Caco-2 (cell line): ENCODE measurements around the gene JAG2. TPM values are rescaled to one million over a fixed set of nuclear protein-coding genes. Genes with fewer than 3 reads are reported as not detected.

ENCODE experiments used
- Bru-seq: library from RNA; stranded (reverse); fragments of 400-500 nt; gene quantifications from one replicate; lab custom pipeline; 2021; lab: Mats Ljungman, UMichigan
- BruChase-seq, 2 experiments: library from RNA; stranded (reverse); fragments of 400-500 nt; gene quantifications; one replicate each; lab custom pipeline; 2021; lab: Mats Ljungman, UMichigan
- BruUV-seq: library from RNA; stranded (reverse); fragments of 400-500 nt; replicated peaks from 2 replicates; lab custom pipeline; 2021; lab: Mats Ljungman, UMichigan
- CTCF ChIA-PET: fragments of 300-600 bp; sonication (Branson Sonifier 250); formaldehyde crosslinking; loops from one replicate; lab custom pipeline; 2022; ENCODE audit warnings: antibody characterized with exemption; lab: Charles Lee
- POLR2A ChIA-PET: fragments of 300-600 bp; sonication (Branson Sonifier 250); formaldehyde crosslinking; loops from one replicate; lab custom pipeline; 2022; ENCODE audit warnings: antibody characterized with exemption; lab: Charles Lee
- DNase-seq, 2 experiments: peaks; one replicate each; pipeline versions ENCODE4 v3.0.0 to v3.0.0-alpha.2; 2020 to 2022
- H3K27me3 ChIP-seq: replicated peaks from 2 replicates; pipeline ENCODE4 v1.6.0; 2011; ENCODE audit warnings: low read length; ENCODE audit not compliant: control insufficient read depth, insufficient read depth
- H3K36me3 ChIP-seq: 2 replicates; pipeline ENCODE4 v1.5.1; 2011; ENCODE audit warnings: low read length; ENCODE audit not compliant: control insufficient read depth, insufficient read depth
- H3K4me1 ChIP-seq: fragments of 250-450 bp; sonication (Bioruptor Pico); 2 replicates; pipeline ENCODE4 v1.5.1; 2020; ENCODE audit warnings: mild to moderate bottlenecking
- H3K4me3 ChIP-seq: 2 replicates; pipeline ENCODE4 v1.5.1; 2011; ENCODE audit warnings: low read depth, mild to moderate bottlenecking, control low read depth, low read length
- H3K9me3 ChIP-seq: fragments of 250-450 bp; sonication (Bioruptor Pico); 2 replicates; pipeline ENCODE4 v1.5.1; 2020; ENCODE audit warnings: mild to moderate bottlenecking, moderate library complexity
- H3K27ac Mint-ChIP-seq: one replicate; pipeline ENCODE4 v1.8.0; 2022; ENCODE audit warnings: mixed read lengths; ENCODE audit not compliant: unreplicated experiment
- H3K27me3 Mint-ChIP-seq: one replicate; pipeline ENCODE4 v1.8.0; 2022; ENCODE audit warnings: mixed read lengths; ENCODE audit not compliant: insufficient read depth, unreplicated experiment
- H3K36me3 Mint-ChIP-seq: one replicate; pipeline ENCODE4 v1.8.0; 2022; ENCODE audit warnings: mild to moderate bottlenecking, mixed read lengths; ENCODE audit not compliant: insufficient read depth, unreplicated experiment
- H3K4me1 Mint-ChIP-seq: one replicate; pipeline ENCODE4 v1.8.0; 2022; ENCODE audit warnings: low read depth, mixed read lengths; ENCODE audit not compliant: unreplicated experiment
- H3K4me3 Mint-ChIP-seq: one replicate; pipeline ENCODE4 v1.8.0; 2022; ENCODE audit warnings: mild to moderate bottlenecking, moderate library complexity, mixed read lengths; ENCODE audit not compliant: unreplicated experiment
- H3K9me3 Mint-ChIP-seq: one replicate; pipeline ENCODE4 v1.8.0; 2022; ENCODE audit warnings: mixed read lengths; ENCODE audit not compliant: unreplicated experiment
- intact Hi-C: fragments of 100-400 bp; cut with micrococcal nuclease; formaldehyde crosslinking; loops from one replicate; pipeline ENCODE4 v1.10.0; 2022; ENCODE audit not compliant: unreplicated experiment
- long read RNA-seq: library from polyadenylated mRNA; stranded (forward); transcript quantifications from one replicate; pipeline ENCODE4 v2.0.0, GENCODE V29; 2022
- total RNA-seq: library from RNA; stranded (reverse); gene quantifications from 2 replicates; pipeline ENCODE4 v1.2.3, GENCODE V29; 2022
- TF ChIP-seq, protein P1 (sequence below), 2 experiments: fragments of 200-600 bp in 1 of 2; IDR thresholded peaks; 1 replicate in 1 of 2; 2 replicates in 1 of 2; pipeline versions ENCODE4 v1.5.1 to v1.8.0; 2011 to 2022; ENCODE audit warnings: antibody characterized with exemption in 1 of 2, control low read depth in 1 of 2, inconsistent platforms in 1 of 2, low read depth in 1 of 2, low read length in 1 of 2, mild to moderate bottlenecking in 1 of 2, moderate library complexity in 1 of 2; ENCODE audit not compliant: insufficient read depth in 1 of 2, severe bottlenecking in 1 of 2, unreplicated experiment in 1 of 2

The JAG2 gene
- total RNA-seq (34.5 and 43.0 TPM in 2 replicates), Bru-seq, nascent RNA (percentile 40 among the genes with signal in this experiment), BruChase-seq, experiment 1, labeled RNA remaining after a 2-hour chase (percentile 63 among the genes with signal in this experiment), BruChase-seq, experiment 2, labeled RNA remaining after a 6-hour chase (percentile 81 among the genes with signal in this experiment)
- long read RNA-seq, full-length matches to known transcripts, result 8 of 23 reads
- long read RNA-seq, partial matches to known transcripts, result 6 of 23 reads
- long read RNA-seq, other reads (novel, unspliced or antisense), result 9 of 23 reads

DNA sequence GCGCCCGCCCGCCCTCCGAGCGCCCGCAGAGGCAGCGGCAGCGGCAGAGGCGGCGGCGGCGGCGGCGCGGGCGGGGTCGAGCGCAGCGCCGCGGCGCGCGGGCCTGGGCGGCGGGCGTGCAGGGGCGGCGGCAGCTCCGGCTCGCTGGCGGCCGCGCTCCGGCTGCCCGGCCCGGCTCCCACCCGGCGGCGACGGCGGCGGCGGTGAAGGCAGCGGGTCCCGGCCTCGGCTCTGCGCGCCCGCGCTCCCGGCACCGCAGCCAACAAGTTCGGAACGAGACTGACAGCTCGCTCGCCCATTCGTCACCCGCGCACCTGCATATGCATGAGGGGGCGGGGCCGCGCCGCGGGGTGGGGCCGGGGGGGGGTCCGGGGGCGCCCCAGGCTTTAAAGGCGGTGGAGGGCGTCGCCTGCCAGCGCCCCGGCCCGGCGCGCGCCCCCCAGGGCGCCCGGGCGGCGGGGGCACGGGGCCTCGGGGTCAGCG lies at the start of gene JAG2:
TSS of gene JAG2 (minus strand) at position 281 of the 483 bp plus-strand sequence. CDS start 356 bp downstream, outside the sequence.
- Histone ChIP-seq H3K9me3 (no peaks in the 10 kb centered on the region), H3K36me3 (no peaks in the 10 kb centered on the region), H3K27me3 (no peaks in the 10 kb centered on the region; the same call in 1 of the 2 replicates), H3K4me3 (peak within 1 kb of the TSS; percentile 80), H3K4me1 (peaks cover 6% of the 10 kb centered on the region)
- TF ChIP-seq, protein P1, sequence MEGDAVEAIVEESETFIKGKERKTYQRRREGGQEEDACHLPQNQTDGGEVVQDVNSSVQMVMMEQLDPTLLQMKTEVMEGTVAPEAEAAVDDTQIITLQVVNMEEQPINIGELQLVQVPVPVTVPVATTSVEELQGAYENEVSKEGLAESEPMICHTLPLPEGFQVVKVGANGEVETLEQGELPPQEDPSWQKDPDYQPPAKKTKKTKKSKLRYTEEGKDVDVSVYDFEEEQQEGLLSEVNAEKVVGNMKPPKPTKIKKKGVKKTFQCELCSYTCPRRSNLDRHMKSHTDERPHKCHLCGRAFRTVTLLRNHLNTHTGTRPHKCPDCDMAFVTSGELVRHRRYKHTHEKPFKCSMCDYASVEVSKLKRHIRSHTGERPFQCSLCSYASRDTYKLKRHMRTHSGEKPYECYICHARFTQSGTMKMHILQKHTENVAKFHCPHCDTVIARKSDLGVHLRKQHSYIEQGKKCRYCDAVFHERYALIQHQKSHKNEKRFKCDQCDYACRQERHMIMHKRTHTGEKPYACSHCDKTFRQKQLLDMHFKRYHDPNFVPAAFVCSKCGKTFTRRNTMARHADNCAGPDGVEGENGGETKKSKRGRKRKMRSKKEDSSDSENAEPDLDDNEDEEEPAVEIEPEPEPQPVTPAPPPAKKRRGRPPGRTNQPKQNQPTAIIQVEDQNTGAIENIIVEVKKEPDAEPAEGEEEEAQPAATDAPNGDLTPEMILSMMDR (IDR thresholded peaks at IDR 0.05; ENCODE audit: insufficient read depth in 1 of 2, low read depth in 1 of 2, low read length in 1 of 2, severe bottlenecking in 1 of 2, unreplicated experiment in 1 of 2), result no peak
- H3K36me3 Mint-ChIP-seq, result peaks cover 14% of the 10 kb centered on the region
- no peaks in the 10 kb centered on the region for H3K4me1 Mint-ChIP-seq
- POLR2A ChIA-PET, result interaction anchor here (0.6 kb wide), 1 partner anchor 57 kb away, joined by 3 read pairs; no protein-coding TSS in a partner anchor
- no TSS peak for BruUV-seq
- H3K9me3 Mint-ChIP-seq, result no peaks in the 10 kb centered on the region
- peak within 1 kb of the TSS; percentile 40 for H3K27ac Mint-ChIP-seq
- peak; percentile 70 to 75 for DNase-seq
- H3K27me3 Mint-ChIP-seq, result no peaks in the 10 kb centered on the region
- CTCF ChIA-PET, result interaction anchor here (1.0 to 1.7 kb wide), 3 partner anchors 75 to 78 kb away, joined by 3 to 4 read pairs (median 3); no protein-coding TSS in a partner anchor
- peak within 1 kb of the TSS; percentile 66 for H3K4me3 Mint-ChIP-seq
- intact Hi-C loops, result no loop called here

DNA sequence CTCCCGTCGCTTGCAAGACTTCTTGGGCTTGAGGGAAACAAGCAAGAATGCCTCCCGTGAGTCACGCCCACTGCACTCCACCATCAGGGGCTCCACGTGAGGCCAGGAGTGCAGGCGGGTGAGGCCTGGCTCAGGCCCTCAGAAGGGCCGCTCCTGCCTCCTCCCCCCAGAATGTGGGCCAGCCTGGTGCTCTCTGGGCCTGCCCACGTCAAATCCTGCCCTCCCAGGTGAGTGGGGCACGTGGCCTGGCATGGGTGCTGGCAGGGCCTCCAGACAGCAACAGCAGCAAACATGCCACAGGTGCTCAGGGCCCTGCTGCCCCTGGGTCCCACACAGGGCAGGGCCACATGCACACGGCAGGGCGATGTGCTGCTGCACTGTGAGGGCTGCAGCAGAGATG lies 49.2 kb upstream of the JAG2 start:
- ChIA-PET CTCF (no interaction called here), POLR2A (no interaction called here)
- Mint-ChIP-seq H3K4me3 (no peak overlapping the region), H3K4me1 (no peaks in the 10 kb centered on the region), H3K27ac (no peak overlapping the region), H3K27me3 (no peaks in the 10 kb centered on the region), H3K36me3 (peaks cover 30% of the 10 kb centered on the region), H3K9me3 (no peaks in the 10 kb centered on the region)
- Histone ChIP-seq H3K9me3 (no peaks in the 10 kb centered on the region), H3K4me3 (no peak overlapping the region), H3K4me1 (no peaks in the 10 kb centered on the region), H3K36me3 (peaks cover 2% of the 10 kb centered on the region), H3K27me3 (no peaks in the 10 kb centered on the region)
- no peak for DNase-seq
- TF ChIP-seq, protein P1 (IDR thresholded peaks at IDR 0.05; ENCODE audit: insufficient read depth in 1 of 2, low read depth in 1 of 2, low read length in 1 of 2, severe bottlenecking in 1 of 2, unreplicated experiment in 1 of 2), result no peak
- intact Hi-C loops, result no loop called here
- BruUV-seq, result no TSS peak

DNA sequence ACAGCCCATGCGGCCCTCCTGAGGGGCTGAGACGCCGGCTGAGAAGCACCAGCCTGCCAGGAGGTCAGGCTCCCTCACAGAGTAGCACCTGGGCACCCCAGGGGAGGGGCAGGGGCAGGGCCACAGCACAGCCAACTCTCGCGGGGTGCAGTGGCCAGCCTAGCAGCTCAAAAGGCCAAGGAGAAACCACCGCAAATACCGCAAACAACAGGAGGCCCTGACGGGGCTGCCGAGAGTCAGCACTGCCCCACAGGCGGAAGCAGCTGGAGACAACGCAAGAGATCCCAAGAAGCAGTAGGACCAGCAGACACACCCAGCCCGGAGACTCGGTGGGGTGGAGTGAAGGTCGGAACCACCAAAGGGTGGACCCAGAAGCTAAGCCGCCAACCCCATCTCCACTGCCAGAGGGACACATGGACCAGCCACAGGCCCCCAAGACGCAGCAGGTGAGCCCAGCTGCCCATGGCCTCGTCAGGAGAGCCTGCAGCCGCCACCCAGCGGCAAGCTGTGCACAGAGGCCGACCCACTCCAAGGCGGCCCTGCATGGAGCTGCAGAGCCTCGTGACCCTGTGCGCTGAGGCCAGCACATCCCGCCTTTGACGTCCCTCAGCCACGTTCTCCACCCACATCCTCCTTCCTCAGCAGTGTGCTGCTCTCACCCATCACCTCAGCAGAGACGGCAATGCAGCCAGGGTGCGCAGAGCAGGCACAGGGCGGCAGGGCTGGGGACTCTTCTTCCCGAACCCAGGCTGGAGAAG lies 48.1 kb upstream of the JAG2 start:
- no peak overlapping the region for H3K4me3 Mint-ChIP-seq
- intact Hi-C loops, result no loop called here
- no peaks in the 10 kb centered on the region for H3K4me1 Mint-ChIP-seq
- TF ChIP-seq, protein P1 (IDR thresholded peaks at IDR 0.05; ENCODE audit: insufficient read depth in 1 of 2, low read depth in 1 of 2, low read length in 1 of 2, severe bottlenecking in 1 of 2, unreplicated experiment in 1 of 2), result no peak
- Histone ChIP-seq H3K9me3 (no peaks in the 10 kb centered on the region), H3K36me3 (peaks cover 2% of the 10 kb centered on the region), H3K4me3 (no peak overlapping the region), H3K27me3 (no peaks in the 10 kb centered on the region), H3K4me1 (no peaks in the 10 kb centered on the region)
- no peak overlapping the region for H3K27ac Mint-ChIP-seq
- POLR2A ChIA-PET, result no interaction called here
- no peak for DNase-seq
- no peaks in the 10 kb centered on the region for H3K27me3 Mint-ChIP-seq
- peaks cover 30% of the 10 kb centered on the region for H3K36me3 Mint-ChIP-seq
- BruUV-seq, result no TSS peak
- CTCF ChIA-PET, result no interaction called here
- no peaks in the 10 kb centered on the region for H3K9me3 Mint-ChIP-seq
